Liver (tissue), 9 donors: Measurements from ENCODE around the gene PSMD5. TPM values are rescaled to one million over a fixed set of nuclear protein-coding genes. Genes with fewer than 3 reads are reported as not detected.

ENCODE experiments used
- DNase-seq: peaks from one replicate; pipeline ENCODE4 v3.0.0-alpha.2; 2017; ENCODE audit warnings: low spot score
- H3K27ac ChIP-seq, 2 donors: one replicate each; pipeline ENCODE4 v1.7.0; 2013; ENCODE audit warnings: inconsistent platforms in 2 of 2, low read length in 2 of 2, control low read depth in 1 of 2, low read depth in 1 of 2, mild to moderate bottlenecking in 1 of 2
- H3K27me3 ChIP-seq, 4 donors: one replicate each; pipeline versions ENCODE4 v1.6.1 to v1.7.0; 2013; ENCODE audit warnings: low read length in 3 of 4, inconsistent platforms in 1 of 4, mild to moderate bottlenecking in 1 of 4, moderate library complexity in 1 of 4; ENCODE audit not compliant: control insufficient read depth in 4 of 4, insufficient read depth in 4 of 4
- H3K36me3 ChIP-seq, 4 donors: one replicate each; pipeline versions ENCODE4 v1.6.1 to v1.7.0; 2013; ENCODE audit warnings: low read length in 3 of 4, mild to moderate bottlenecking in 3 of 4, low read depth in 1 of 4, moderate library complexity in 1 of 4; ENCODE audit not compliant: control insufficient read depth in 4 of 4, insufficient read depth in 3 of 4
- H3K4me1 ChIP-seq, 4 donors: one replicate each; pipeline versions ENCODE4 v1.6.1 to v1.7.0; 2013; ENCODE audit warnings: low read length in 3 of 4, mild to moderate bottlenecking in 3 of 4, moderate library complexity in 1 of 4; ENCODE audit not compliant: control insufficient read depth in 4 of 4, insufficient read depth in 4 of 4
- H3K4me3 ChIP-seq, 3 donors: one replicate each; pipeline versions ENCODE4 v1.6.1 to v1.7.0; 2013; ENCODE audit warnings: low read length in 3 of 3, control low read depth in 1 of 3, low read depth in 1 of 3, mild to moderate bottlenecking in 1 of 3
- H3K9ac ChIP-seq, 2 donors: one replicate each; pipeline ENCODE4 v1.7.0; 2013; ENCODE audit warnings: low read length in 2 of 2, mild to moderate bottlenecking in 2 of 2, moderate library complexity in 2 of 2, control low read depth in 1 of 2, low read depth in 1 of 2
- H3K9me3 ChIP-seq, 4 donors: one replicate each; pipeline versions ENCODE4 v1.6.1 to v1.7.0; 2013; ENCODE audit warnings: low read length in 3 of 4; ENCODE audit not compliant: control insufficient read depth in 4 of 4
- EGR1 ChIP-seq, 2 donors: IDR thresholded peaks; 2 replicates each; pipeline ENCODE4 v1.6.1; 2016 to 2018; ENCODE audit warnings: antibody characterized with exemption in 2 of 2, low read depth in 2 of 2
- FOXA1 ChIP-seq: IDR thresholded peaks from 2 replicates; pipeline ENCODE4 v1.6.1; 2016; ENCODE audit warnings: antibody characterized with exemption
- FOXA2 ChIP-seq: IDR thresholded peaks from 2 replicates; pipeline ENCODE4 v1.6.1; 2016; ENCODE audit warnings: antibody characterized with exemption
- GABPA ChIP-seq, 2 donors: IDR thresholded peaks in 1 of 2; conservative IDR thresholded peaks in 1 of 2; 2 replicates each; pipeline ENCODE4 v1.6.1; 2016; ENCODE audit warnings: antibody characterized with exemption in 2 of 2, mild to moderate bottlenecking in 1 of 2, moderate library complexity in 1 of 2
- HNF4A ChIP-seq, 2 donors: conservative IDR thresholded peaks; 2 replicates each; pipeline ENCODE4 v1.6.1; 2016; ENCODE audit warnings: antibody characterized with exemption in 2 of 2, mild to moderate bottlenecking in 2 of 2
- HNF4G ChIP-seq: IDR thresholded peaks from 2 replicates; pipeline ENCODE4 v1.6.1; 2016; ENCODE audit warnings: antibody characterized with exemption
- JUND ChIP-seq, 2 donors: IDR thresholded peaks; 2 replicates each; pipeline ENCODE4 v1.6.1; 2016; ENCODE audit warnings: antibody characterized with exemption in 2 of 2
- NR2F2 ChIP-seq: IDR thresholded peaks from 2 replicates; pipeline ENCODE4 v1.6.1; 2016; ENCODE audit warnings: antibody characterized with exemption
- RAD21 ChIP-seq, 2 donors: IDR thresholded peaks; 2 replicates each; pipeline ENCODE4 v1.6.1; 2016; ENCODE audit warnings: antibody characterized with exemption in 2 of 2, mild to moderate bottlenecking in 2 of 2
- SP1 ChIP-seq: IDR thresholded peaks from 2 replicates; pipeline ENCODE4 v1.6.1; 2018; ENCODE audit warnings: antibody characterized with exemption, mild to moderate bottlenecking
- TAF1 ChIP-seq: conservative IDR thresholded peaks from 2 replicates; pipeline ENCODE4 v1.6.1; 2016; ENCODE audit warnings: antibody characterized with exemption, mild to moderate bottlenecking
- YY1 ChIP-seq: IDR thresholded peaks from 2 replicates; pipeline ENCODE4 v1.6.1; 2016; ENCODE audit warnings: antibody characterized with exemption, mild to moderate bottlenecking
- WGBS: extraction: QIAGEN DNeasy Blood & Tissue Kit; methylation state at CpG from one replicate; pipeline ENCODE4 v1.1.7; 2013; 5-methylcytosine and 5-hydroxymethylcytosine counted together
- polyA plus RNA-seq, 2 donors: library from polyadenylated mRNA; stranded (reverse) in 1 of 2; unstranded in 1 of 2; fragments of 200-250 nt in 1 of 2; fragments of >200 nt in 1 of 2; fragmentation: Nextera tagmentation in 1 of 2; extraction: Ambion mirVana in 1 of 2; gene quantifications; one replicate each; pipeline versions ENCODE4 v1.2.1 to v1.2.3, GENCODE V29; 2013 to 2015
- total RNA-seq, 2 donors: library from RNA; depleted of rRNA; stranded (reverse); fragments of >200 nt; gene quantifications; one replicate each; pipeline ENCODE4 v1.2.3, GENCODE V29; 2014
- TF ChIP-seq, protein P1 (sequence below): IDR thresholded peaks from 2 replicates; pipeline ENCODE4 v1.6.1; 2016; ENCODE audit warnings: antibody characterized with exemption, mild to moderate bottlenecking
- TF ChIP-seq, protein P2 (sequence below): fragments of 150-350 bp; IDR thresholded peaks from 2 replicates; pipeline ENCODE4 v1.5.1; 2017; ENCODE audit warnings: improper control_type of control experiment, low read depth, low read length; ENCODE audit not compliant: missing input control
- TF ChIP-seq, protein P3 (sequence below): IDR thresholded peaks from 2 replicates; pipeline ENCODE4 v1.6.1; 2016; ENCODE audit warnings: antibody characterized with exemption
- TF ChIP-seq, protein P4 (sequence below): IDR thresholded peaks from 2 replicates; pipeline ENCODE4 v1.6.1; 2016; ENCODE audit warnings: antibody characterized with exemption
- TF ChIP-seq, protein P5 (sequence below): IDR thresholded peaks from 2 replicates; pipeline ENCODE4 v1.6.1; 2016; ENCODE audit warnings: antibody characterized with exemption
- donor health status: healthy.
- donor health status: healthy.
- donor health status: healthy.
- donor health status: healthy.
- donor health status: healthy.

PSMD5 gene
- total and polyA plus RNA-seq, 4 donors = 10.9 to 19.1 (median 16.0) TPM

DNA sequence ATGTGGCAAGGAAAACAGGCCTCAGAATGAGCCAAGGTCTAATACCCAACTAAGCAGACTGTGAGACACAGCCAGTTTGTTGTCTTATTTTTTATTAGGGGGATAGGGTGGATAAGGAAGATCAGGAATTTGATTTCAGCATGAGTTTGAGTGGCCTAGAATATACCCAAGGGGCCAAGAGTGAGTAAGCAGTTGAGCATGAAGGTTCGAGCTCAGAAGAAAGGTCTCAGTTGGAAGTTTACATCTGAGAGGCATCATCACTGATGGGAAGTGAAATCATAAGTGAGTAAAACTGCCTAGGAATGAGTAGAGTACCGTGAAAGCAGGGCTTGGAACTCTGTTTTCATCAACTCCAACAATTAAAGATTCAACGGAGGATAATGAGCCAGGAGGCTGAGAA, 12.6 kb downstream of the PSMD5 start:
- Histone ChIP-seq H3K9me3 (no peaks in the 10 kb centered on the region), H3K9ac (no peak overlapping the region), H3K4me1 (no peaks in the 10 kb centered on the region), H3K36me3 (peaks cover 6 to 60% (median 44%) of the 10 kb centered on the region in 4 donors), H3K27me3 (no peaks in the 10 kb centered on the region), H3K4me3 (no peak overlapping the region), H3K27ac (no peak overlapping the region)
- WGBS = 96% methylated on average over 3 of the region's 3 CpGs
- no peak for DNase-seq
- TF ChIP-seq, protein P1, sequence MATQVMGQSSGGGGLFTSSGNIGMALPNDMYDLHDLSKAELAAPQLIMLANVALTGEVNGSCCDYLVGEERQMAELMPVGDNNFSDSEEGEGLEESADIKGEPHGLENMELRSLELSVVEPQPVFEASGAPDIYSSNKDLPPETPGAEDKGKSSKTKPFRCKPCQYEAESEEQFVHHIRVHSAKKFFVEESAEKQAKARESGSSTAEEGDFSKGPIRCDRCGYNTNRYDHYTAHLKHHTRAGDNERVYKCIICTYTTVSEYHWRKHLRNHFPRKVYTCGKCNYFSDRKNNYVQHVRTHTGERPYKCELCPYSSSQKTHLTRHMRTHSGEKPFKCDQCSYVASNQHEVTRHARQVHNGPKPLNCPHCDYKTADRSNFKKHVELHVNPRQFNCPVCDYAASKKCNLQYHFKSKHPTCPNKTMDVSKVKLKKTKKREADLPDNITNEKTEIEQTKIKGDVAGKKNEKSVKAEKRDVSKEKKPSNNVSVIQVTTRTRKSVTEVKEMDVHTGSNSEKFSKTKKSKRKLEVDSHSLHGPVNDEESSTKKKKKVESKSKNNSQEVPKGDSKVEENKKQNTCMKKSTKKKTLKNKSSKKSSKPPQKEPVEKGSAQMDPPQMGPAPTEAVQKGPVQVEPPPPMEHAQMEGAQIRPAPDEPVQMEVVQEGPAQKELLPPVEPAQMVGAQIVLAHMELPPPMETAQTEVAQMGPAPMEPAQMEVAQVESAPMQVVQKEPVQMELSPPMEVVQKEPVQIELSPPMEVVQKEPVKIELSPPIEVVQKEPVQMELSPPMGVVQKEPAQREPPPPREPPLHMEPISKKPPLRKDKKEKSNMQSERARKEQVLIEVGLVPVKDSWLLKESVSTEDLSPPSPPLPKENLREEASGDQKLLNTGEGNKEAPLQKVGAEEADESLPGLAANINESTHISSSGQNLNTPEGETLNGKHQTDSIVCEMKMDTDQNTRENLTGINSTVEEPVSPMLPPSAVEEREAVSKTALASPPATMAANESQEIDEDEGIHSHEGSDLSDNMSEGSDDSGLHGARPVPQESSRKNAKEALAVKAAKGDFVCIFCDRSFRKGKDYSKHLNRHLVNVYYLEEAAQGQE = no peak
- TF ChIP-seq GABPA (IDR thresholded peaks at IDR 0.05 in 1 of 2, conservative IDR thresholded peaks at IDR 0.05 in 1 of 2) (no peak), FOXA2 (no peak), TAF1 (no peak), JUND (IDR thresholded peaks at IDR 0.05) (no peak), EGR1 (IDR thresholded peaks at IDR 0.05; ENCODE audit: low read depth in 2 of 2) (no peak), RAD21 (IDR thresholded peaks at IDR 0.05) (no peak), NR2F2 (no peak), FOXA1 (no peak), YY1 (no peak), HNF4A (conservative IDR thresholded peaks at IDR 0.05) (no peak), HNF4G (no peak)
- TF ChIP-seq, protein P2, sequence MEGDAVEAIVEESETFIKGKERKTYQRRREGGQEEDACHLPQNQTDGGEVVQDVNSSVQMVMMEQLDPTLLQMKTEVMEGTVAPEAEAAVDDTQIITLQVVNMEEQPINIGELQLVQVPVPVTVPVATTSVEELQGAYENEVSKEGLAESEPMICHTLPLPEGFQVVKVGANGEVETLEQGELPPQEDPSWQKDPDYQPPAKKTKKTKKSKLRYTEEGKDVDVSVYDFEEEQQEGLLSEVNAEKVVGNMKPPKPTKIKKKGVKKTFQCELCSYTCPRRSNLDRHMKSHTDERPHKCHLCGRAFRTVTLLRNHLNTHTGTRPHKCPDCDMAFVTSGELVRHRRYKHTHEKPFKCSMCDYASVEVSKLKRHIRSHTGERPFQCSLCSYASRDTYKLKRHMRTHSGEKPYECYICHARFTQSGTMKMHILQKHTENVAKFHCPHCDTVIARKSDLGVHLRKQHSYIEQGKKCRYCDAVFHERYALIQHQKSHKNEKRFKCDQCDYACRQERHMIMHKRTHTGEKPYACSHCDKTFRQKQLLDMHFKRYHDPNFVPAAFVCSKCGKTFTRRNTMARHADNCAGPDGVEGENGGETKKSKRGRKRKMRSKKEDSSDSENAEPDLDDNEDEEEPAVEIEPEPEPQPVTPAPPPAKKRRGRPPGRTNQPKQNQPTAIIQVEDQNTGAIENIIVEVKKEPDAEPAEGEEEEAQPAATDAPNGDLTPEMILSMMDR = no peak
- TF ChIP-seq, protein P3, sequence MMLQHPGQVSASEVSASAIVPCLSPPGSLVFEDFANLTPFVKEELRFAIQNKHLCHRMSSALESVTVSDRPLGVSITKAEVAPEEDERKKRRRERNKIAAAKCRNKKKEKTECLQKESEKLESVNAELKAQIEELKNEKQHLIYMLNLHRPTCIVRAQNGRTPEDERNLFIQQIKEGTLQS = no peak
- TF ChIP-seq, protein P4, sequence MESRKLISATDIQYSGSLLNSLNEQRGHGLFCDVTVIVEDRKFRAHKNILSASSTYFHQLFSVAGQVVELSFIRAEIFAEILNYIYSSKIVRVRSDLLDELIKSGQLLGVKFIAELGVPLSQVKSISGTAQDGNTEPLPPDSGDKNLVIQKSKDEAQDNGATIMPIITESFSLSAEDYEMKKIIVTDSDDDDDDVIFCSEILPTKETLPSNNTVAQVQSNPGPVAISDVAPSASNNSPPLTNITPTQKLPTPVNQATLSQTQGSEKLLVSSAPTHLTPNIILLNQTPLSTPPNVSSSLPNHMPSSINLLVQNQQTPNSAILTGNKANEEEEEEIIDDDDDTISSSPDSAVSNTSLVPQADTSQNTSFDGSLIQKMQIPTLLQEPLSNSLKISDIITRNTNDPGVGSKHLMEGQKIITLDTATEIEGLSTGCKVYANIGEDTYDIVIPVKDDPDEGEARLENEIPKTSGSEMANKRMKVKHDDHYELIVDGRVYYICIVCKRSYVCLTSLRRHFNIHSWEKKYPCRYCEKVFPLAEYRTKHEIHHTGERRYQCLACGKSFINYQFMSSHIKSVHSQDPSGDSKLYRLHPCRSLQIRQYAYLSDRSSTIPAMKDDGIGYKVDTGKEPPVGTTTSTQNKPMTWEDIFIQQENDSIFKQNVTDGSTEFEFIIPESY = no peak
- TF ChIP-seq, protein P5, sequence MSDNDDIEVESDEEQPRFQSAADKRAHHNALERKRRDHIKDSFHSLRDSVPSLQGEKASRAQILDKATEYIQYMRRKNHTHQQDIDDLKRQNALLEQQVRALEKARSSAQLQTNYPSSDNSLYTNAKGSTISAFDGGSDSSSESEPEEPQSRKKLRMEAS = no peak

DNA sequence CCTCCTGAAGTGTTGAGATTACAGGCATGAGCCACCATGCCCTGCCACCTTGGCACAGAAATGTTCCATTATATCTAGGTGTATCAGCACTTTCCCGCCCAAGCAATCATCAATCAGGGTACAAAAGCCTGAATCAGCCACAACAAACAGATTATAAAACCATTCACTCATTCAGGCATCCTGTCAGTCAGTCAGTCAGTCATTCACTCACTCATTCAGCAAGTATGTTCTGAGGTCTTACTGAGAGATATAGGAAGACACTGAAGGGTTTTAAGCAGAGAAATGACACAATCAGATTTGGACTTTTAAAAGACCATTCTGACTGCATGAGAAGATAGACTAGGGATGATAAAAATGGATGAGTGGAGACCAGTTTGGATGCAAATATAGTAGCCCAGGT, 13.1 kb downstream of the PSMD5 start:
- DNase-seq = no peak
- WGBS = 98% methylated on average over 1 of the region's 1 CpG
- no peak overlapping the region for H3K27ac ChIP-seq
- H3K36me3 ChIP-seq = peaks cover 6 to 58% (median 43%) of the 10 kb centered on the region in 4 donors
- no peaks in the 10 kb centered on the region for H3K27me3 ChIP-seq
- no peaks in the 10 kb centered on the region for H3K9me3 ChIP-seq
- no peak overlapping the region for H3K4me3 ChIP-seq
- H3K9ac ChIP-seq = no peak overlapping the region
- H3K4me1 ChIP-seq = no peaks in the 10 kb centered on the region
- TF ChIP-seq, protein P2 = no peak
- no peak for TF ChIP-seq HNF4G
- TF ChIP-seq HNF4A (conservative IDR thresholded peaks at IDR 0.05) = no peak
- no peak for TF ChIP-seq FOXA2
- TF ChIP-seq SP1 = no peak
- TF ChIP-seq, protein P1 = no peak
